Right renal cortex interstitium (tissue), 3 donors: ENCODE data around the gene SNX24. TPM values are rescaled to one million over a fixed set of nuclear protein-coding genes. Genes with fewer than 3 reads are reported as not detected.

Experiments used
- DNase-seq, 3 donors: peaks; one replicate each; pipeline ENCODE4 v3.0.0-alpha.2; 2013; ENCODE audit warnings: low read depth in 3 of 3, low spot score in 2 of 3
- polyA plus RNA-seq, 3 donors: library from polyadenylated mRNA; unstranded; fragments of 120-200 nt; gene quantifications; one replicate each; pipeline ENCODE4 v1.2.1, GENCODE V29; 2013; ENCODE audit not compliant: insufficient read length in 3 of 3

SNX24 gene
- polyA plus RNA-seq, 3 donors, result 21.0 to 27.0 (median 24.2) TPM

GRCh38 chr5:122999947-123000563 lies 154.6 kb downstream of the SNX24 start:
- no peak for DNase-seq

DNA sequence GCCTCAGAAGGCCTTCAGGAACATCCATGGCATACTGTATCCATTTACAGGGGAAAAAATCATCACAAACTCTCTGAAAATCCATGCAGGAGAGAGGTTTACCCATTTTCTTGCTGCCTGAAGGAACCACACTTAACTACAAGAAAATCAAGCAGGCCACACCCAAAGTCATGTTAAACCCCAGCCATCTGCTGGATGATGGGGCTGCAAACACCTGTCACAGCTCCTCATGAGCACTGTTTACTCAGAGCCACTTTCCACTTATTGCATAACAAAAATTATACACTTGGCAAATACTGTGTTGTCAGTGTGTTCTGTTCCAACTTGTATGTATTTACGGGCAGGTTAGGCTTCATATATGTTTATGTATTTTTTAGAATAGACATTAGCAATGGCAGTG lies 155.3 kb downstream of the SNX24 start:
- no peak for DNase-seq

DNA sequence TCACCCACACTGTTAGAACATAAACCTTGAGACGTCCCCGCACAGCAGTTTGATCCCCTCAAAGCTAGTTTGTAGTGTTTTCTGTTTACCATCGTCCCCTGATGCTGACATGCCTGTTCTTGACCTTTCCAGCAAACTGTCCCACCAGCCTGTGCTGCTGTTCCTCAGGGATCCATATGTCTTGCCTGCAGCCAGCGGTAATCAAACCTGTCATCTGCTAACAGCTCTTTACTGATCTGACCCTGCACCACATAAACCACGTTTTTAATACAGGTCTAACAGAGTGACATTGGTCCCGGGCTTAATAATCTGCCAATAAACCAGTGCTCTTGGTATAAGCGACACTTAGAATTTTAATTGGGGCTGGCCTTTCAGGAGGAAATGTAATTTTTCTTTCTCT lies 156.4 kb downstream of the SNX24 start:
- DNase-seq, result no peak

- DNase-seq, result no peak
These were observed 161.8 kb downstream of the SNX24 start for GRCh38 chr5:123007182-123007581.

- no peak for DNase-seq
These were observed 162.3 kb downstream of the SNX24 start for GRCh38 chr5:123007754-123008153.

GRCh38 chr5:123012321-123012720 lies 166.9 kb downstream of the SNX24 start:
- DNase-seq, result no peak

DNA sequence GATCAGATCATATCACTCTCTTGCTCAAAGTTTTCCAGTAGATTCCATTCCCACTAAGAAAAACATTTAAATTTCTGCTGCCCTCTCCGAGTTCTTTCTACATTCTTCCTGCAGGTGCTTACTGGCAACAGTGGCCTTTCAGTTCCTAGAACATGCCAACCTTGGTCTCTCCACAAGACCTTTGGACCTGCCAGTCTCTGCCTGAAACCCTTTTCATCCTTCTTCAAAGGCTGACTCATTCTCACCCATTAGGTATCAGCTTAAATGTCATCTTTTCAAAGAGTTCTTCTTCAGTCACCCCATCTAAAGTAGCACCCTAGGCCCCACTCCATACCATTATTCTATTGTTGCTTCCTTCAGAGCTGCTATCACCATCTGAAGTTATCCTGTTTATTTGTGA lies 169.3 kb downstream of the SNX24 start:
- no peak for DNase-seq

GRCh38 chr5:123028222-123028621 lies 182.8 kb downstream of the SNX24 start:
- DNase-seq, result no peak

DNA sequence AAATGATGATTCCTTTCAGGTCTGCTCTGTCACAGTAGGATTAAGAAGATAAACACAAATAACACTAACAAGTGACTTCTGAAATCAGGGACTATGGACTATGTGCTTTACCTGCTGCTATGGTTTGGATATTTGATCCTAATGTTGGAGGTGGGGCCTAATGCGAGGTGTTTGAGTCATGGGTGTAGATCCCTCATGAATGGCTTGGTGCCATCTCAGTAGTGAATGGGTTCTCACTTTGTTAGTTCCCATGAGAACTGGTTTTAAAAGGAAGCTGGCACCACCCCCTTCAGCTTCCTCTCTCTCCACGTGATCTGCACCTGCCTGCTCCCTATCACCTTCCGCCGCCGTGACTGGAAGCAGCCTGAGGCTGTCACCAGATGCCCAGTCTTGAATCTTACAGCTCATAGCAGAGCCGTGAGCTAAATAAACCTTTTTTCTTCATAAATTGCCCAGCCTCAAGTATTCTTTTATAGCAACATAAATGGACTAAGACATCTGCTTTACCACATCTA lies 187.8 kb downstream of the SNX24 start:
- no peak for DNase-seq

GRCh38 chr5:123035360-123035917 lies 190.0 kb downstream of the SNX24 start:
- no peak for DNase-seq

GRCh38 chr5:123035918-123036390 lies 190.5 kb downstream of the SNX24 start:
- DNase-seq, result no peak

GRCh38 chr5:123036391-123037103 lies 191.1 kb downstream of the SNX24 start, which contains the start of gene PPIC:
PPIC (minus strand) TSS chr5:123036725; CDS start chr5:123036625, 100 bp downstream.
- DNase-seq, result peak in 1 of 3 donors; percentile 63

DNA sequence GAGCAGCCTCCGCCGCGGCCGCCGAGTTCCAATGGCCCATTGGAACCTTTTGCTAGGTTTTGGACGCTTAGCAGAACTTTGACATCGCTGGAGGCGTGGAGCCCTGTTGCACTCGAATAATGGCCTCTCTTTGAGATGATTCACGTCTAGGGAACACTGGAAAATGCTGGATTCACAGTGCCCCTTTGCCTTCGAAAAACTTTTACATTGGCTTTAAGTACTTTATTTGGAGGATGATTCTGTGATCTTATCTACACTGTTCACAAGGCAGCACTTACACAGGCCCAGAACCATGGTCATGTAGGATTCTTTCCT lies 191.6 kb downstream of the SNX24 start:
- DNase-seq, result no peak

- DNase-seq, result no peak
These were observed 194.3 kb downstream of the SNX24 start for GRCh38 chr5:123039673-123040072.

DNA sequence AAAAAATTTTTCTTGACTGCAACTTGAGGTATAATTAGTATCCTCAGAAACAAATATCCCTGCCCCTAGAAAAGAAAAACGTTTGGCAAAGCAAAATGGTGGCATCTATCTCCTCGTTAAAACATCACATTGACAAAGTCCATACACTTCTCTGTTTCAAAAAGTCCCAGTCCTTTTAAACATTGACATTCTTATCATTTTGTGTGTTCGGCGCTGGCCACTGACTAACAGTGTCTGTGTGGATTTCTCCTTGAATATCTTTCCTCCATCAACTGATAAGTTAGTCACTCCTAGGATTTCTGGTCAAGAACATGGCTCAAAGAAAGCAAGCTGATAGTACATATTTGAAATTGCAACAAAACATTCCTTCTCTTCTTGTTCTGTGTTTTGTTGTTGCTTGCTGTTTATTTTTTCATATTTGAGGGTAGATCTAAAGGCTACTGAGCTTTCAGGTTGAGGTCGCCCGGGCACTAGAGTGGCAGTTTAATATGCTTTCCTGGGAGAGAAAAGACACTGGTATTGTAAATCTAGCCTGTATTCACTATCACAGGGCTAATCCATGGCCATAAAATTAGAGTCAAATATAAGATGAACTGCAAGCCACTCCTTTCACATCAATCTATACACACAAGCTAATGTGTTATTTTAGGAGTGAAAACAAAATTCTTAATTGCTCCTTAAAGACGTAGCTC lies 199.7 kb downstream of the SNX24 start:
- DNase-seq, result no peak

DNA sequence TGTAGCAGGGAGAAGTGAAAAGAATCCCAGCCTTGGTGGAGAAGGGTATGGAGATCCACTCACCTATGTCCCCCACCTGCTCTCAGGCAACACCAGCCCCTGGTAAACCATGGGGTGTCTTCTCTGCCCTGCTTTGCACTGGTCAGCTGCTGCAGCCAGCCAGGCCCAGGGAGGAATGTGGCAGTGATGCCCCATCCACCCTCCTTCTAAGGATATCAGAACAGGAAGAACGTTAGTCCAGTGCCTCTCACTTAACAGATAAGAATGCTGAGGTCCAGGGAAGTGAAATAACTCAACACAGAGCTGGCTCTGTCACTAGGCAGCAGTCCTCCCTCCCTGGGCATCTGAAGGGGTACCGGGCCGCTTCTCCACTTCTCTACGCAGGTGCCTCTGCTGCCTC lies 200.8 kb downstream of the SNX24 start:
- DNase-seq, result no peak

- DNase-seq, result no peak
These were observed 202.3 kb downstream of the SNX24 start for GRCh38 chr5:123047706-123048105.

GRCh38 chr5:123051206-123051605 lies 205.8 kb downstream of the SNX24 start:
- no peak for DNase-seq
